ENCODE measurements around the gene CPO.

- TF ChIP-seq POLR2AphosphoS5 (IDR thresholded peaks at IDR 0.05; ENCODE audit: low read depth, low read length) = no peak
- no peak for TF ChIP-seq POLR2A (IDR thresholded peaks at IDR 0.05; ENCODE audit: low read depth, low read length)
- no peak for TF ChIP-seq TAF1 (IDR thresholded peaks at IDR 0.05; ENCODE audit: borderline replicate concordance, low read depth, low read length)
These were observed 35.2 kb downstream of the CPO start for GRCh38 chr2:206974551-206974950.
